Measurements from ENCODE around the gene DIPK1A.

The DIPK1A gene

DNA sequence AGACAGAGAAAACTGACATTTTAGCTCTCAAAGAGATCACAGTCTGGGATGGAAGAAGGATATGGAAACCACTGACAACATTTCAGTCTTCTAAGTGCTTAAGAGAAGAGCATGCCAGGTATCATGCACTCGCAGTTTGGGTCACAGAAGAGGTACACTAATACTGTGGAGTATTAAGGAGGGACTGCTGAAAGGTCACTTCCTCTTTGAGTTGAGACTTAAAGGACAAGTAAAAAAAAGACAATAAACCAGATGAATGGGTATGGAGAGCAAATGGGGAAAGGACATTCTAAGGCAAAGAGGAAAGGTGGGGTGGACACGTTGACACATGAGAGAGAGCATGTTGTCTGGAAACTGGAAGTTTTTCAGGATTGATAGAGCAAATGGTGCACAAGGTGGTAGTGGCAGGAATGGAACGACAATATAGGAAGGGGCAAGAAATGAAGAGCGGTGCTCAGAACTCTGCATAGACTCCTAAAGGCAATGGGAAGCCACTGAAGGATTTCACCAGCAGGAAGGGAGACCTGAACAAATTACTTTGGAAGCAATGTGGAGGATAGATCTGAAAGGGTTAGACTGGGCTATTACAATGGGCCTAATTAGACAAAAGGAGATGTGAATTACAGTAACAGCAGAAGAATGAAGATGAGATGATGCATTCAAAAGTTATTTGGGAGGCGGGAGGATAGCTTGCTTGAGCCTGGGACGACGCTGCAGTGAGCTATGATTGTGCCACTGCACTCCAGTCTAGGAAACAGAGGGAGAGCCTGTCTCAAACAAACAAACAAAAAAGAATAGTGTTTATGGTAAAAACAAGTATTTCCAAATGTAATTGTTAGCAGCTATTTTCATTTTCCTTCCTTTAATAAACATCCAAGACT, 11.1 kb downstream of the DIPK1A start:
- DNase-seq, result no peak

DNA sequence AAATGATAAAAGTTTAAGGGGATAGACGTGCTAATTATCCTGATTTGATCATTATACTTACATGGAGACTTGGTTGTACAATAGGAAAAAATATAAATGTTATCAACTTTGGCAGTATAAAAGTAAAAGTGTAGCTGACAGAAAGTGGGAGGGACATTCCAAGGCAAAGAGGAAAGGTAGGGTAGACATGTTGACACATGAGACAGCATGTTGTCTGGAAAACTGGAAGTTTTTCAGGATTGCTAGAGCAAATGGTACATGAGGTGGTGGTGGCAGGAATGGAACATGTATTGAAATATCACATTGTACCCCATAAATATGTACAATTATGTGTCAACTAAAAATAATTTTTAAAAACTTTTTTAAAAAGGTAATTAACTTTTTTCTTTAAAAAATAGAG, 13.2 kb downstream of the DIPK1A start:
- no peak for DNase-seq

DNA sequence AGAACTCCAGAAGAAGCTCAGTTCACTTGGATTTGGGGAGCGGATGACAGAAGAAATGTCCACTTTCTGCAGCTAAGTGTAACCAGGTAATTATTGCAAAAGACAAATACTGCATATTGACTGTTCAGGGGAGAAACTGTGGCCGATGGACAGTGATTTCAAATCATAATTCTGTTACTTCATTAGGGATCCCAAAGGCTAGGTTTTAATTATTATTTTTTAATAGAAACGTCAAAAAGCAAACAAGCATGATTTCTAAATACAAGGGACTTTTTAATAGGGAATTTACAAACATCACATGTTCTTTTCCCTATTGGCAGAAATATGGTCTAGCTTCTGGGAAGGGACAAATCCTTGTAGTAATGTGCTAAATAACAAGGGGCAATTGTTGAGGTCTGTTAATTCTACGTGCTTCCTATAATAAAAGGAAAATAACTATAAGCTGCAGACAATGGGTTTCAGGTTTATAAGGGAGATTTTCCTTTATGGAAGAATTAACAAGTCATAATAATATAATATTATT, 15.5 kb downstream of the DIPK1A start:
- DNase-seq, result no peak

DNA sequence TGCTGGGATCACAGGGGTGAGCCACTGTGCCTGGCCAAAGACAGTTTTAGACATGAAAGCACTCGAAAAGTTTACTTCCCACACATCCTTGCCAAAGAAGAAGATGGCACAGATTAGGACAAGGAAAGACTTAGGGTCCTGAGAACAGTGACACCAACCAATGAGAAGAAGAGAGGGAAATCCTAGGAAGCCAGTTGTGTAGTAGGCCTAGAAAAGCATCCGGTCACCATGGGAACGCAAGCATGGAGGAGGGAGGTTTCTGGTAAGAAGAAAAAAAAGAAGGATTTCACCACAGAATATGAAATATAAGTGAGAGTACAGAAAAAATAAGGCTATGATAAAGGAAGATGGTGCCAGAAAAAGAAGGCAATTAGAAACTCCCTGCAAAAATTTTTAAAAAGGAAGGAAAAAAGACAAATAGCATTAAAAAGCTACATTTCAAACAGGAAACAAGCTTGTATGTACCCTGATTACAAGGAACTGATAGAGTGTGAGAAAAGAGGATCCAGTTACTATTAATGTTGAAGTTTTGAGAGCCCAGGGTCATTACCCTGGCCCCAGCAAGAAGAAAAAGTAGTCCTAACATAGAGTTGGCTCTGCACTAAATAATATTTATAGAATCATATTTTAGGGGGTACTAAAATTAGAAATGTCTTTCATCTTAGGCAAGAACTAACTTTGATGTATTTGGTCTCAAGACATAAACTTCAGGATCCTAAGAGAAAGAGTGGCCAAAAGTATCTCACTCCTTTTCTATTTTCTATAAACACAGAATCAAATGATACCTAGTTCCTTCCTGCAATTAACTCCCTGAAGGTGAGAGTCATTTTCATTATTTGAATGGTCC, 16.1 kb downstream of the DIPK1A start:
- DNase-seq, result no peak

DNA sequence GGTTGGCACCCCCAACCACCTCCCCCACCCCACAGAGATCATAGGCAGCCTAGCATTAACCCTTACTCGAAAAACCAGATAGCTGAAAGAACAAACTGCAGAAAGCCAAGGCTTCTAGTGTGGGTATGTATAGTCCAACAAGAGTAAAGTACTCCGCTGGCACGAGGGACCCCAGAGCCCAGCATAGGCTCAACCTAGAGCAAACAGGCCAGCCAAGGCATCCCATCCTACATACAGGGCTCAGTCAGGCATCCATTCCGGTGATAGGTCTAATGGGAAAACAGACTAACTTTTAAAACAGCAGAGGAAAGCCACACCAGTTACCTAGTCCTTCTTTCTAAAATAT, 17.8 kb downstream of the DIPK1A start:
- no peak for DNase-seq

DNA sequence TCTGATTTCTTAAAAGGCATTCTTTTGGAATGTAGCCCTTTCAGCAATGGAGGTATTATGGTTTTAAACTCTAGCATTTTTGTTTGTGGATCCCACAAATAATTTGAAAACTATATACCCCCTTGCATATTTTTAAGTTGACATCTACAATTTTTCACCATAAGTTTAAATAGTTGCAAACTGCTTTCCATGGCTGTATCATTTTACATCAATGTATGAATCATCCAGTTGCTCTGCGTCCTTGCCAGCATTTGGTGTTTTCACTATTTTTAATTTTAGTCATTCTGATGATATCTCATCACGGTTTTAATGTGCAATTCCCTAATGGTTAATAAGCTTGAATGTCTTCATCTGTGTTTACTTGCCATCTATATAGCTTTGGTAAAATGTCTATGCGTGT, 20.7 kb downstream of the DIPK1A start:
- DNase-seq, result no peak

DNA sequence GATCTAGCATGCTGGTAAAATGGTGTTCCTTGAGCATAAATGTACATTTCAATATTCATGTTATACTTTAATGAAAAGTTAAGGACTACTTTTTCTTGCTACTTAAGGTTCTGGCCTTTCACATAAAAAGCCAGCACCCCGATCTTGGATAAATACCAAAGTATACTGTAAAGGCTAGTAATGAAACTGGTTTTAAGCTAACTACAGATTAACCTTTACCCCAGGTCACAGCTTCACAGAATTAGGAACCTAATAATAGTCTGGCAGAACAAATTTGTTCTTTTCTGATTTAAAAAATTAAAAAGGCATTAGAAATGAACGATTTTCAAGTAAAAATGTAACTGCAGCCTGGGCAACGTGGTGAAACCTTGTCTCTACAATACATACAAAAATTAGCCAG, 23.5 kb downstream of the DIPK1A start:
- no peak for DNase-seq

DNA sequence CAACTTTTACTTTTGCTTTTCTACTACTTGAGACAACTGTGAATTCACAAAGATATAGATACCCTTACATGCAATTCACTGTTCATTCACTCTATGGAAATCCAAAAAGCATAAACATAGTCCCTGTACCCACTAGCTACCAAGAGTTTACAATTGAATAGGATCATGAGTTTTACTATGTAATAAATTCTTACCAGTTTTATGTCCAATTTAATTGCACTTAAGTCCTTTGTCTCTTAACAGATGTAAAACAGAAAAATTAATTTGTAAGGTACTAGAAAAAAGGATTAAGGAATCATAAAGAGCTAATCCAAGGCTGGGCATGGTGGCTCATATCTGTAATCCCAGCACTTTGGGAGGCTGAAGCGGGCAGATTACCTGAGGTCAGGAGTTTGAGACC, 24.4 kb downstream of the DIPK1A start:
- DNase-seq, result no peak

DNA sequence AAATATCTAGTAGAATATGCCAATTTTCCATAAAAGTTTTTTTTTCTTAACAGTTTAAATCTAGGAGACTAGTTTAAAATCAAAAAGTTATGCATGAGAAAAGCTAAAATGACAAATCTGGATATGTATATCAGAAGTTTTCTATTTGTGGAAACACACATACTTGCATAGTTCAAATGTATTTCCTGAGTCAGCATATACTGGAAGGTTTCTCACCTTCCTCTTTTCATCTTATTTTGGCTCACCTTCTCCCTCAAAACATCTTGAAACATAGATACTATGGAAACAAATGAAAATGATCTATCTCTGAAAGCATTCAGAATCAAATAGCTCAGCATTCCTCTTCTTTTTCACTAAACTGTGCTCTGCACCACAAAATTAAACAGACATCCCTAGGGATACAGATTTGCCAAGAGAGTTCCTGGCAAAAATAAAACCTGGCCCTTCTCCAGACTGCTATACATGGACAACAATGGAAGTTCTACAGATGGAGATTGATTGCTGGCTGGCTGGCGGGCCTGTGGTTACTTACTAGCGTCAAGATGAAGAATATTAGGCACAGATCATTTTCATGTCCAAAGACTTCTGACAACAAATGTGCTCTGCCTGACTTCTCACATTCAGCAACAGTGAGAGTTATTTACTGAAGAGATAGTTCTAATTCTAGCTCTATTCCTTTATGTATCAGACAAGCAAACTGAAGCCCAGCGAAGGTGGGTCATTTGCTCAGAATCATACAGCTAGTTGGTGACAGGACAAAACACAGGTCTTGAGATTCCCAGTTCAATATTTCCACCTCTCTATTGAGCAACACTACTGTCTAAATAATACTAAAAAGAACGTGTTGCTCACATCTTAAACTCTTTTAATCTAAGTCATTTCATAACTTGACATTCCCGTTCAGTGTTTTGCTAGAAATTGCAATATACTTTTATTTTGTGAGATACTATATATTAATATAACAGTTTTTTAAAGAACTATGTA, 26.6 kb downstream of the DIPK1A start:
- DNase-seq, result no peak

DNA sequence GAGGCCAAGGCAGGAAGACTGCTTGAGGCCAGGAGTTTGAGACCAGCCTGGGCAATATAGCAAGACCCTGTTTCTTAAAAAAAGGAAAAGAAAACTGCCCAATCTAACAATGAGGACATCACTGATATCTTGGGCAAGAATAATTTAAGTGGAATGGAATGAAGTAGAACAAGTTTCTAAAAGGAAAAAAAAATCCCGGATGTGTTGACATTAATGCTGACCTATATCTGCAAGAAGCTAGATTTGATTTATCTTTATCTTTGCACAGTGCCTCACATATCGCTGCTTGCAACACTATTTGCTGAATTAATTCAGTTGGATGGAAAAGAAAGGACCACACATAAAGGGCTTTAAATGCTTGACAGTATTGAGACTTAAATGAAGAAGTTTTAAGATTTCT, 27.8 kb downstream of the DIPK1A start:
- DNase-seq, result no peak

DNA sequence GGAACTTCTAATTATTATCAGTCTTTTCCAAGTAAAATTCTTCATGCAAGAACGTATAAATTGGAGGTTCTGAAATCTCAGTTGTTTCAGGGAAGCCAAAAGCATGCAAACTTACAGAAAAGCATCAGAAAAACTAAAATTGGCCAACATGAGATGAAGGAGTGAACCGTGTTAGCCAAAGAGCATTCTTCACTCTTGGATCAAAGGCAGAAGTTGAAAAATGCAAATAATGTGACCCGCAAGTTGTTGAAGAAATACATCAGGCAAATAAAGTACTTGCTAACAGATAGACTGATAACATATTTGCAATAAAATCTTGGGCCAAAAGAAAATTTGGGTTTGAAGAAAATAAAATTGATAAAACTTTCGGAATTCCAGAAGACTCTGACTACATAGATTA, 29.6 kb downstream of the DIPK1A start:
- no peak for DNase-seq

DNA sequence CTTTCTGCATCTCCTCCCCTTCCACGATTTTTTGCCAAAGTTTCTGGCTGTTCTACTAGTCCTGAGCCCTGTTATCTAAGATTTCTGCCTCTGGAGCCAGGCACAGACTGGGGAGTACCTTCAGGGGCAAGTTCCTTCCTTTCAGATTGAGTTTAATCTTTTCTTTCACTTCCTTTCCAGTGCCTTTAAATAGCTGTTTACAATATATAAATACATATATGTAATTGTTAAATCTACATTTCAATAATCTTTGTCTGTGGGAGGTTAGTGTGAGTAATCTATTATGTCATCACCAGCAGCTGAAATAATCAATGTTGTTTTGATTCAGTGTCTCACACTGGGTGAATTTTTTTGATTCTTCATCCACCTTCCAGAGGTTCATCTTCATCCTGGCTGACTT, 31.8 kb downstream of the DIPK1A start:
- DNase-seq, result no peak

DNA sequence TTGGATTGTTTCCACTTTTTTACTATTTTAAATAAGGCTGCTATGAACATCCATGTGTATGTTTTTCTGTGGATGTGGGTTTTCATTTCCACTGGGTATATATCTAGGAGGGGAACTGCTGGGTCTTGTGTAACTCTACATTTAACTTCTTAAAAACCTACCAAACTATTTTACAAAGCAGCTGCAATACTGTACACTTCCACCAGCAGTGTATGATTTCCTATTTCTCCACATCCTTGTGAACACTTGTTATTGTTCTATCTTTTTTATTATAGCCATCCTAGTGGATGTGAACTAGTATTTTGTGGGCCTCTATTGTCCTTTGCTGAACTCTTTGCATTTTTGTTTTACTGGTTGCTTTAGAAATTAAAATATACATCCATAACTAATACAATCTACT, 33.4 kb downstream of the DIPK1A start:
- no peak for DNase-seq

DNA sequence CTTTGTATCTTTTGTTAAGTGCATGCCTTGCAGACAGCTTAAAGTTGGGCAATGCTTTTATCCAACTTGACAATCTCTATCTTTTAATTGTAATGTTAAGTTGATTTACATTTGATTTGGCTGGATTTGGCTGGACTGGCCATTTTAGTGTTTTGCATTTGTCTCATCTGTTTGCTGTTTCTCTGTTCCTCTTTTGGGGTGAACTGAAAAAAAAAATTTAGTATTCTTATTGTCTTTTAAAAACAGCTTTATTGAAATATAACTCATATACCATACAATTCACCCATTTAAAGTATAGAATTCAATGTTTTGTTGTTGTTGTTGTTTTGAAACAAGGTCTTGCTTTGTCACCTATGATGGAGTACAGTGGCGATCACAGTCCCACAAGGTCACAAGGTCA, 34.4 kb downstream of the DIPK1A start:
- no peak for DNase-seq

DNA sequence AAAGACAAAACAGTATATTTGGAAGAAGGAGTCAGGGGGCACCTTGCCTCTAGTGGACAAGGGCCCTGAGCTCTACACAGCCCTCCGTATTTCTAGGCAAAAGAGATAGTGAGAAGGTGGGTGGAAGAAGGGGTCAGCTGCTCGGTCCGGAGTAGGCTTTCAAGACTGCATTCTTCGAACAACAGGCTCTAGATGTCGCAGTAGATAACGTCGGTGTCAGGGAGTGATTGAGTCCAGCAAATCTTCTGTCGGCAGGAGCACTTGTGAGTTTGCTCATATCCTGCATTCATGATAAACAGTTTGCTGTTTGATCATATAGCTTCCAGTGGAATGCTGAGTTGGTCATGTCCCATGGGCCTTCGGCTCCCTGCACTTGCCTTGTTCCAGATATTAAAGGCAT, 36.8 kb downstream of the DIPK1A start:
- DNase-seq, result no peak

DNA sequence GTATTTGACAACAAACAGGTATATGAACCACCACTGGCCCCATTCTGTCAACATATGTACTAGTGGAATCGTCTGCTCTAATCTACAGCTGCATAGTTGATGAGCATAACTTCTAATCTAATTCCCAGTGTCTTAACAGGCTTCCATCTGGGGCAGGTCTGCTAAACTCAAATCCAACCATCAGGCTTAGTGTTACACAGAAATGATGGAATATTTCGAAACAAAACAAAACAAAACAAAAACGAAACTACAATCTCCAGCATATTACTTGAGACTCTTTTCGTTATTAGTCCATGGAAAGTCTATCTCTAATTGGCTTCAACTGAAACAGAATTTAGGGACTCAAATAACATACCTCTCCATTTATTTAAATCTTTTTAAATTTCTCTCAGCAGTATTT, 37.6 kb downstream of the DIPK1A start:
- no peak for DNase-seq

DNA sequence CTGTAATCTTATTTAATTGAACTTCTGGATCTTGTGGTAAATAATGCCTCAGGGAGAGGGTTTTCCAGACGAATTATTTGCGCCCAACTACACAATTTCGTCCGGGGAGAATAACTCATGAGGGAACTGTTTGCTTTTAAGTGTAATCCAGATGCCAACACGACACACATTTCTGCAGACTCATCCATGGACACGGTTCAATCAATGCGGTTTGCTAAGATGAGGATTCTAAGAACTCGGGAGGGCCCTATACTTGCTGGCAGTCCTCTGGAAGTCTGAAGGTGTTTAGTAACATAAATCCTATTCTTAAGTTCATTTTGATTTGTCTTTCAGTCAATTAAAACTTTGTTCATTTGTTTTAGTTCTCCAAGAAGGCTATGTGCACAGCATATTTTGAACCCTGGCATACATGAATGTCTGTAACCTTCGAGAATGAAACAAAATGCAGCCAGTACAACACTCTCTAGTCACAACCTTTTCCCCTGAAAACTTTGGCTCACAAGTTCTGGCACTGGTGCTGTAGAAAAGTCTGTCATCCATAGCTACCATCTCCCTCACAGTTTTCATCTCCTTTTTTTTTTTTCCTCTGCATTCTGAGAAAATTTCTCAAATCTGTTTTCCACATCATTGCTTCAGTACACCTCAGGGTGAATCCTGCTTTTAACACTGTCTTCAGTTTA, 38.8 kb downstream of the DIPK1A start:
- DNase-seq, result no peak

DNA sequence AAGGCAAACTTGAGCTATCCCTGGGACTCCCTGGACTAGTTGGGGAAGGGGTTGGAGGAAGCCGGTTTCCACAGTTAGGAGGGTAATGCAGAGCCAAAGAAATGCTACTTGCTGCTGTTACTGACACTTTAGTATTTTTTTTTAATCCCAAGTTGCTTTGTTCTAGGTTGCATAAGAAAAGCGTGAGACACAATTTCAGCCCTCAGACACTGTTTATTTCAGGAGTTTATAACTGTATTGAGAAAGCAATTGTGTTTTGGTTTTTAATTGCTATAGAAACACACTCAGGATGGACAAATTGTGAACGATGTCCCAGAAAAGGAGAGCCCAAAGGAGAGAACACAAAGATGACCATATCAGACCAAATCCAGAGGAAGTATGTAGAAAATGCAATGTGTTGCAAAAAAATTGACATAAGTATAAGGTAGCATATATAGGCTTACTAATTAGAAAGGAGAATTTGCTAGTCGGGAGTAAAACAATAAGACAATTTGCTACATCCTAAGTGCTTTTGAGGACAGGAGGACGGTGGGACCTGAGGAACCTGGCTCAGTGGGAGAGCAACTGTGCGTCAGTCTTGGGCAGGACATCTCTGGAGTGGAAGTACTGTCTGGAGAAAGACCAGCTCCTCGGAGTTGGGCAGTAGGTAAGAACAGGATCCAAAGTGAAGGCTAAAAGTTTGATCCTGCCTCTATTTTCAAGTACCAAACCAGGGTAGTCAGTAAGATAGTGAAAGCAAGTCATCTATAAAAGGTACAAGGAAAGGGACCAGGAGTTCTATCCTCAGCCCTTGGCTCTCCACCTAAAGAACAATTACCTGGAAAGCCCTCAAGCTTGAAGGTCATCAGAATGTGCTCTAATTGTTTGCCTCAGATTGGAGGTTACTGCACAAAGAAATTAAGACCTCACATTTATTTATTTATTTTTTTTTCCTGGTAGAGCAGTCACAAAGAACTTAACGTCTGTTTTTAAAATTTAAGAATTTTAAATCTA, 39.9 kb downstream of the DIPK1A start:
- no peak for DNase-seq

DNA sequence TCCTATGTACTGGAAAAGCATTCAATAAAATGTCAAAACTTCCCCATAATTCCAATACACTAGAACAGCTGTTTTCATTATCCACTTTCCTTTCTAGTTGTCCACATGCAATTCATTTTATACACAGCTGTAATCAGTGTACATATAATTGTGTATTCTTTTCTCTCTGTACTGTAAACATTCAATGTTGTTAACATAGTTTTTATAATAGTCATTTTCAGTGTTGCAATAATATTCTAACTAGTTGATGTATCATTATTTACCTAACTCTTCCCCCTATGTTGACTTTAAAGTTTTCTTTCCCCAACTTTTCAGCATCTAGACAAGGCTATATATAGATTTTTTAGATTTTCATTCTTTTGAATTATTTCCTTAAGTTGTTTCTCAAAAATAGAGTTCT, 44.4 kb downstream of the DIPK1A start:
- DNase-seq, result no peak

DNA sequence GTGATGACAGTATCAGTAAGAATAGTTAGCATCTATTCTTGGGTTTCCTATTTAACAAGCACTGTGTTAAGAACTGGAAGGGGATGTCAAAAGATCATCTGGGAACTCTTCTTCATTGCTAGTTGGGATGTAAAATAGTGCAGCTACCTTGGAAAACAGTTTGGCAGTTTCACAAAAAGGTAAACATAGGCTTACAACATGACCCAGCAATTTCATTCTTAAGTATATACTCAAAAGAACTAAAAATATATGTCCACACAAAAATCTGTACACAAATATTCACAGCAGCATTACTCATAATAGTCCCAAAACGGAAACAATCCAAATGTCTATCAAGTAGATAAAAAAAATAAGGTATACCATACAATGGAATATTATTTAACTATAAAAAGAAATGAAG, 45.7 kb downstream of the DIPK1A start:
- no peak for DNase-seq
